K562 (cell line): Measurements from ENCODE around the gene BLOC1S3. TPM values are rescaled to one million over a fixed set of nuclear protein-coding genes. Genes with fewer than 3 reads are reported as not detected.

ENCODE experiments used
- ATAC-seq: fragments of 200-7000 bp; cut with Tn5 transposase; 3 replicates; pipeline ENCODE4 v1.9.1; 2020; ENCODE audit warnings: moderate library complexity
- BruUV-seq: library from RNA; stranded (reverse); fragments of 400-500 nt; replicated peaks from 2 replicates; lab custom pipeline; 2021; lab: Mats Ljungman, UMichigan
- CTCF ChIA-PET: fragments of 300-600 bp; formaldehyde crosslinking; extraction: SDS; loops from one replicate; lab custom pipeline; 2021; ENCODE audit warnings: low intra/inter-chr PET ratio; lab: Yijun Ruan, JAX
- POLR2A ChIA-PET: fragments of 300-600, 350-650 bp; sonication (Branson Sonifier 250); formaldehyde crosslinking; extraction: SDS; loops from one replicate; lab custom pipeline; 2021; ENCODE audit warnings: antibody characterized with exemption, inconsistent platforms; lab: Yijun Ruan, JAX
- DNase-seq, 4 experiments: peaks; one replicate each; pipeline versions ENCODE4 v3.0.0 to v3.0.0-alpha.2; 2011 to 2018; ENCODE audit warnings: low spot score in 3 of 4, mixed read lengths in 3 of 4; ENCODE audit errors: extremely low read depth in 1 of 4
- FAIRE-seq: peaks from 2 replicates; lab custom pipeline; 2011; peaks lifted over from hg19 to GRCh38; lab: Jason Lieb, UNC
- H2AFZ ChIP-seq: 2 replicates; pipeline ENCODE4 v1.6.0; 2011; ENCODE audit warnings: low read depth, low read length, control low read depth, inconsistent platforms
- H3K27ac ChIP-seq: fragments of 200-600 bp; 3 replicates; pipeline ENCODE4 v1.8.0; 2011; ENCODE audit warnings: low read depth, mild to moderate bottlenecking, control low read depth, inconsistent platforms, low read length, moderate library complexity, mixed read lengths; ENCODE audit errors: extremely low read depth
- H3K27me3 ChIP-seq, 2 experiments: fragments of 300-600 bp in 1 of 2; 2 replicates in 1 of 2; 3 replicates in 1 of 2; pipeline versions ENCODE4 v1.6.0 to v1.8.0; 2011; ENCODE audit warnings: inconsistent platforms in 2 of 2, low read length in 2 of 2, mild to moderate bottlenecking in 1 of 2, mixed read lengths in 1 of 2, moderate library complexity in 1 of 2; ENCODE audit not compliant: control insufficient read depth in 2 of 2, insufficient read depth in 2 of 2
- H3K36me3 ChIP-seq: fragments of 300-600 bp; 3 replicates; pipeline ENCODE4 v1.8.0; 2011; ENCODE audit warnings: mild to moderate bottlenecking, low read length, inconsistent platforms; ENCODE audit not compliant: control insufficient read depth, insufficient read depth
- H3K4me1 ChIP-seq, 2 experiments: fragments of 200-600 bp in 1 of 2; replicated peaks in 1 of 2; 2 replicates in 1 of 2; 3 replicates in 1 of 2; pipeline versions ENCODE4 v1.5.1 to v1.8.0; 2011; ENCODE audit warnings: inconsistent platforms in 2 of 2, low read length in 2 of 2, mild to moderate bottlenecking in 1 of 2, mixed read lengths in 1 of 2, moderate library complexity in 1 of 2; ENCODE audit not compliant: control insufficient read depth in 2 of 2, insufficient read depth in 2 of 2
- H3K4me2 ChIP-seq: 2 replicates; pipeline ENCODE4 v1.6.1; 2011; ENCODE audit warnings: low read length, control low read depth, inconsistent platforms, mixed read lengths; ENCODE audit not compliant: insufficient read depth
- H3K4me3 ChIP-seq: fragments of 200-600 bp; sonication (generic), shearing (Covaris generic); 2 replicates; pipeline ENCODE4 v1.5.1; 2016; ENCODE audit warnings: control low read depth, inconsistent platforms
- H3K79me2 ChIP-seq: fragments of 200-600 bp; 3 replicates; pipeline ENCODE4 v1.8.0; 2011; ENCODE audit warnings: low read length, inconsistent platforms; ENCODE audit not compliant: control insufficient read depth, insufficient read depth
- H3K9ac ChIP-seq, 2 experiments: 2 replicates each; pipeline versions ENCODE4 v1.6.0 to v1.6.1; 2011; ENCODE audit warnings: low read depth in 2 of 2, low read length in 2 of 2, control low read depth in 1 of 2, inconsistent platforms in 1 of 2, mild to moderate bottlenecking in 1 of 2, mixed read lengths in 1 of 2; ENCODE audit not compliant: insufficient read depth in 1 of 2
- H3K9me1 ChIP-seq: one replicate; pipeline ENCODE4 v1.6.0; 2011; ENCODE audit warnings: inconsistent platforms, mild to moderate bottlenecking, low read length, moderate library complexity; ENCODE audit not compliant: control insufficient read depth, insufficient read depth
- H3K9me3 ChIP-seq: replicated peaks from 2 replicates; pipeline ENCODE4 v1.5.1; 2011; ENCODE audit warnings: low read depth, low read length, inconsistent platforms; ENCODE audit not compliant: control insufficient read depth, insufficient read depth
- H4K20me1 ChIP-seq: replicated peaks from 2 replicates; pipeline ENCODE4 v1.6.1; 2011; ENCODE audit warnings: low read length, inconsistent platforms, mixed read lengths; ENCODE audit not compliant: control insufficient read depth, insufficient read depth
- EHMT2 ChIP-seq: fragments of 450-650 bp; IDR thresholded peaks from 2 replicates; pipeline ENCODE4 v1.6.1; 2018; ENCODE audit warnings: antibody characterized with exemption
- FOXP1 ChIP-seq: sonication (generic); formaldehyde crosslinking; IDR thresholded peaks from 2 replicates; pipeline ENCODE4 v1.8.0; 2022; ENCODE audit warnings: mild to moderate bottlenecking, missing genetic modification reagents
- WGBS: fragments of 100-300 bp; shearing (Covaris generic); methylation state at CpG from one replicate; pipeline ENCODE4 v1.1.6; 2016; ENCODE audit warnings: low coverage, mixed read lengths; ENCODE audit not compliant: insufficient coverage; ENCODE audit errors: missing lambda C conversion rate; 5-methylcytosine and 5-hydroxymethylcytosine counted together
- in situ Hi-C: fragments of 300-500 bp; cut with MboI; formaldehyde crosslinking; loops from 4 replicates; pipeline ENCODE4 v1.15.0; 2018; ENCODE audit warnings: inconsistent platforms, mixed read lengths
- intact Hi-C: fragments of 100-400 bp; cut with micrococcal nuclease; formaldehyde crosslinking; loops from 2 replicates; pipeline ENCODE4 v1.14.2; 2022
- polyA plus RNA-seq, 8 experiments: library from polyadenylated mRNA; depleted of rRNA in 4 of 8; stranded (reverse) in 5 of 8; unstranded in 3 of 8; fragments of >200 nt; fragmentation: Nextera tagmentation in 2 of 8; fragmentation: Illumina TruSeq in 1 of 8; extraction: Ambion mirVana in 2 of 8; extraction: Trizol in 1 of 8; gene quantifications; 2 replicates each; pipeline versions ENCODE4 v1.2.1 to v1.2.3, GENCODE V29; 2011 to 2014; ENCODE audit warnings: inconsistent platforms in 1 of 8, missing spikeins in 1 of 8
- total RNA-seq, 7 experiments: library from RNA; depleted of rRNA in 6 of 7; stranded (reverse); fragments of >200 nt in 6 of 7; fragmentation: Illumina TruSeq in 2 of 7; extraction: Trizol in 2 of 7; gene quantifications; 2 replicates each; pipeline versions ENCODE4 v1.2.1 to v1.2.3, GENCODE V29; 2011 to 2021; ENCODE audit warnings: low replicate concordance in 1 of 7

The BLOC1S3 gene
- total and polyA plus RNA-seq, 9 of the 15 experiments (the other 6 are each of a cell fraction or from before 2014, with no cell fraction given): 3.9 to 20.2 (median 10.4) TPM

GRCh38 chr19:45163751-45164460 is 14.7 kb upstream of the BLOC1S3 start:
- Histone ChIP-seq H3K36me3 (no peaks in the 10 kb centered on the region), H3K4me3 (no peak overlapping the region), H3K79me2 (no peaks in the 10 kb centered on the region), H3K9me3 (no peaks in the 10 kb centered on the region), H3K27ac (no peak overlapping the region), H3K27me3 (peaks cover 2 to 17% of the 10 kb centered on the region in 2 experiments; a peak in 4 of 5 replicates), H3K9ac (peak overlapping the region in 1 of 2 experiments; percentile 78; a peak in 2 of 4 replicates), H3K9me1 (no peaks in the 10 kb centered on the region), H3K4me2 (no peak overlapping the region), H2AFZ (no peak overlapping the region), H4K20me1 (peaks cover 18% of the 10 kb centered on the region; the same call in 1 of the 2 replicates), H3K4me1 (peaks cover 7 to 68% of the 10 kb centered on the region in 2 experiments; a peak in 4 of 5 replicates)
- no TSS peak for BruUV-seq
- intact Hi-C loops (no loop called here), in situ Hi-C loops (no loop called here)
- 60% methylated on average over 5 of the region's 15 CpGs for WGBS
- ChIA-PET POLR2A (interaction anchor here (0.6 to 1.1 kb wide), 6 partner anchors 9 to 442 kb away, joined by 3 to 5 read pairs (median 3); no protein-coding TSS in a partner anchor), CTCF (no interaction called here)
- FAIRE-seq: no peak
- TF ChIP-seq EHMT2 (no peak), FOXP1 (CRISPR knock-in tag) (0 out of 2 replicates have a peak, but pooled peaks have one; percentile 36)
- ATAC-seq: no peak
- DNase-seq: no peak
